ENCODE data around the gene CACNA1C.
"Not testable (repeated sequence)": the region's sequence is repeated elsewhere in the genome, so short reads cannot be mapped to it uniquely, and the experiment has no call there.

CACNA1C gene

GRCh38 chr12:2239381-2239871 is 186.6 kb downstream of the CACNA1C start:
- DNase-seq, result no peak

- no peak for DNase-seq
Measured at GRCh38 chr12:2240390-2240789, 187.6 kb downstream of the CACNA1C start.

GRCh38 chr12:2240984-2241383 is 188.2 kb downstream of the CACNA1C start:
- no peak for DNase-seq

GRCh38 chr12:2242216-2242615 is 189.4 kb downstream of the CACNA1C start:
- no peak for DNase-seq

- DNase-seq, result no peak
Measured at GRCh38 chr12:2242816-2243215, 190.0 kb downstream of the CACNA1C start.

- DNase-seq, result no peak
Measured at GRCh38 chr12:2243275-2243674, 190.5 kb downstream of the CACNA1C start.

GRCh38 chr12:2244013-2244861 is 191.4 kb downstream of the CACNA1C start:
- DNase-seq, result no peak

- DNase-seq, result no peak
Measured at GRCh38 chr12:2246358-2246757, 193.6 kb downstream of the CACNA1C start.

GRCh38 chr12:2247120-2247519 is 194.3 kb downstream of the CACNA1C start:
- no peak for DNase-seq

- no peak for DNase-seq
Measured at GRCh38 chr12:2247596-2247995, 194.8 kb downstream of the CACNA1C start.

- no peak for DNase-seq
Measured at GRCh38 chr12:2248087-2248900, 195.5 kb downstream of the CACNA1C start.

GRCh38 chr12:2248901-2249381 is 196.2 kb downstream of the CACNA1C start:
- no peak for DNase-seq

GRCh38 chr12:2250797-2251196 is 198.0 kb downstream of the CACNA1C start:
- DNase-seq, result no peak

GRCh38 chr12:2251526-2252209 is 198.9 kb downstream of the CACNA1C start:
- no peak for DNase-seq

- no peak for DNase-seq
Measured at GRCh38 chr12:2255311-2255710, 202.5 kb downstream of the CACNA1C start.

GRCh38 chr12:2255731-2256130 is 202.9 kb downstream of the CACNA1C start:
- DNase-seq, result not testable (repeated sequence)

- no peak for DNase-seq
Measured at GRCh38 chr12:2256453-2256852, 203.7 kb downstream of the CACNA1C start.

GRCh38 chr12:2256915-2257314 is 204.1 kb downstream of the CACNA1C start:
- DNase-seq, result no peak

- DNase-seq, result peak; percentile 62 to 71
Measured at GRCh38 chr12:2258025-2258424, 205.2 kb downstream of the CACNA1C start.

- peak; percentile 50 to 68 for DNase-seq
Measured at GRCh38 chr12:2259369-2259768, 206.6 kb downstream of the CACNA1C start.

- no peak for DNase-seq
Measured at GRCh38 chr12:2260441-2260840, 207.7 kb downstream of the CACNA1C start.

GRCh38 chr12:2261708-2262107 is 208.9 kb downstream of the CACNA1C start:
- no peak for DNase-seq

GRCh38 chr12:2262449-2262848 is 209.7 kb downstream of the CACNA1C start:
- DNase-seq, result no peak

All from inflammatory macrophage treated with lipopolysaccharide for 1 hour (primary cell).